ENCODE measurements around the gene UNC119B. TPM values are rescaled to one million over a fixed set of nuclear protein-coding genes. Genes with fewer than 3 reads are reported as not detected.

UNC119B gene
- total and polyA plus RNA-seq, 3 experiments from 2014 or later: 8.8 to 30.5 (median 29.8) TPM

DNA sequence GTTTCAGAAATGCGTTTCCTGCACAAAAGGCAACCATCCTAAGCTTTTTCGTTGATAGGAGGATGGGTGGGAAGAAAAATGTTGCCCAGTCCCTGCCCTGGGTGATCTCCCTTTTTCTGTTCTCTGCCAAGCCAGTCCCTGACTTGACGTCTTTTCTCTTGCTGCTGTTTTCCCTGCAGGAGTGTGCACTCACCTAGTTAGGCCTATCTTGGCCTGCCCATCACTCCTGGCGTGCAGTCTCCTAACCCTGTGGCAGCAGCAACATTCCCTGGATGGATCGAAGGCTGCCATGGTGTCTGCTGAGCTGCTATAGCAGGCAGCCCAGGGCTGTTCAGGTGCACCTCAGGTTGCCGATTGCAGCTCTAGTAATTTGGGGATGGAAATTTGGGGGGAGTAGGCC, 1.2 kb downstream of the UNC119B start:
- H3K4me3 Mint-ChIP-seq: peak overlapping the region; percentile 82 to 97 (median 92)
- CTCF ChIA-PET: interaction anchor here (1.2 to 4.3 kb wide), 5 partner anchors 13 to 130 kb away, joined by 4 to 26 read pairs (median 4); partner anchors contain the start of gene POP5
- H3K36me3 ChIP-seq (ENCODE audit: insufficient read depth, low read length): no peaks in the 10 kb centered on the region
- H3K27me3 ChIP-seq (ENCODE audit: insufficient read depth, low read length, poor library complexity, severe bottlenecking): no peaks in the 10 kb centered on the region
- H3K4me1 Mint-ChIP-seq: peaks cover 37 to 51% (median 37%) of the 10 kb centered on the region in 3 donors
- no peaks in the 10 kb centered on the region for H3K27me3 Mint-ChIP-seq
- H3K9me3 ChIP-seq (ENCODE audit: low read length): no peaks in the 10 kb centered on the region
- no peak for DNase-seq
- peak overlapping the region; percentile 66 to 95 (median 92) for H3K27ac Mint-ChIP-seq
- no peaks in the 10 kb centered on the region for H3K9me3 Mint-ChIP-seq
- peaks cover 25% of the 10 kb centered on the region for H3K4me1 ChIP-seq (ENCODE audit: insufficient read depth, low read length)
- no peak overlapping the region for H3K27ac ChIP-seq (ENCODE audit: low read depth, low read length)
- POLR2A ChIA-PET: interaction anchor here (1.0 kb wide), 1 partner anchor 130 kb away, joined by 4 read pairs; the partner anchor contains the start of gene POP5
- peak overlapping the region; percentile 71 for H3K4me3 ChIP-seq (ENCODE audit: low read length)
- peaks cover 6 to 31% (median 10%) of the 10 kb centered on the region in 3 donors for H3K36me3 Mint-ChIP-seq

DNA sequence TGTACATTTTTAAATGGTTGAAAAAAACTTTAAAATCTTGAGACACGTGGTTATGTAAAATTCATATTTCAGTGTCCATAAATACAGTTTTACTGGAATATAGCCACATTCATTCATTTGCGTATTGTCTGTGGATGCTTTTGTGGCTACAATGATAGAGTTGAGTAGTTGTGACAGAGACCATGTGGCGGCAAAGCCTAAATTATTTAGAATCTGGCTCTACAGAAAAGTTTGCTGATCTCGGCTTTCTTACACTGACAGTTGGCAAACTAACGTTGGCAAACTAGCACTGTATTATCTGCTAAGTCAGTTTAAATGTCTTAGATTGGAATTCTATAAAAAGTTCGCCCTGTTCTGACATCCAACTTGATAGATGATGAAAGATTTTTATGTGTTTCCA, 2.4 kb downstream of the UNC119B start:
- Mint-ChIP-seq H3K27me3 (no peaks in the 10 kb centered on the region), H3K9me3 (no peaks in the 10 kb centered on the region), H3K27ac (peak overlapping the region in 5 of 8 donors; percentile 8 to 93 (median 92)), H3K36me3 (peaks cover 9 to 42% (median 15%) of the 10 kb centered on the region in 3 donors), H3K4me3 (peak overlapping the region in 4 of 7 donors; percentile 92 to 97 (median 92)), H3K4me1 (peaks cover 37 to 51% (median 39%) of the 10 kb centered on the region in 3 donors)
- POLR2A ChIA-PET: no interaction called here
- no peaks in the 10 kb centered on the region for H3K9me3 ChIP-seq (ENCODE audit: low read length)
- DNase-seq: no peak
- peaks cover 25% of the 10 kb centered on the region for H3K4me1 ChIP-seq (ENCODE audit: insufficient read depth, low read length)
- no peaks in the 10 kb centered on the region for H3K27me3 ChIP-seq (ENCODE audit: insufficient read depth, low read length, poor library complexity, severe bottlenecking)
- CTCF ChIA-PET: interaction anchor here (4.3 kb wide), 1 partner anchor 64 kb away, joined by 26 read pairs; no protein-coding TSS in a partner anchor
- H3K4me3 ChIP-seq (ENCODE audit: low read length): no peak overlapping the region
- H3K36me3 ChIP-seq (ENCODE audit: insufficient read depth, low read length): no peaks in the 10 kb centered on the region
- no peak overlapping the region for H3K27ac ChIP-seq (ENCODE audit: low read depth, low read length)

DNA sequence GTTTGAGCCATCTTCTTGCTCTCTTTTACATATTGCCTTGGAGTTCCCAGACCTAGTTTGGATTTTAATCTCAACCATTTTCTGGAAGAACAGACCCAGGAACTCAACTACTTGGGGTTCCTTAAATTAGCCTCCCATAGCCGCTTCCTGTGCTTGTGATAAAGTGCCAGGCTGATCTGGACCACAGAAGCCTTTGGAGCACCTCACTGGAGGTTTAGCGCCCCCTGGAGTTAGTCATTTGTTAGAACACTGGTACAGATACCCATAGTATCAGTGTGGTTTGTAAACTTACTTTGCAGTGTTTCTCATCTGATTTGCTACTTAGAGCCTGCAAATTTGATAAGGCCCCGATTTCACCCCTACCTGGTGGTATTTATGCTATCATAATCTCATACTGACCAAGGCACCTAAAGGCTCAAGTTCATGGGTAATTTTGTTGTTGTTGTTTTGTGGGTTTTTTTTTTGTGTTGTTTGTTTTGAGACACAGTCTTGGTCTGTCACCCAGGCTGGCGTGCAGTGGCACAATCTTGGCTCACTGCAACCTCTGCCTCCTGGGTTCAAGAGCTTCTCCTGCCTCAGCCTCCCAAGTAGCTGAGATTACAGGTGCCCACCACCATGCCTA, 3.7 kb downstream of the UNC119B start:
- H3K27me3 Mint-ChIP-seq: no peaks in the 10 kb centered on the region
- peaks cover 9 to 54% (median 18%) of the 10 kb centered on the region in 3 donors for H3K36me3 Mint-ChIP-seq
- H3K27me3 ChIP-seq (ENCODE audit: insufficient read depth, low read length, poor library complexity, severe bottlenecking): no peaks in the 10 kb centered on the region
- no peaks in the 10 kb centered on the region for H3K9me3 ChIP-seq (ENCODE audit: low read length)
- no peak overlapping the region for H3K4me3 ChIP-seq (ENCODE audit: low read length)
- peaks cover 7% of the 10 kb centered on the region for H3K36me3 ChIP-seq (ENCODE audit: insufficient read depth, low read length)
- H3K4me1 ChIP-seq (ENCODE audit: insufficient read depth, low read length): peaks cover 25% of the 10 kb centered on the region
- H3K4me1 Mint-ChIP-seq: peaks cover 34 to 48% (median 37%) of the 10 kb centered on the region in 3 donors
- ChIA-PET POLR2A (interaction anchor here (0.7 kb wide), 1 partner anchor 178 kb away, joined by 3 read pairs; no protein-coding TSS in a partner anchor), CTCF (interaction anchor here (0.9 to 2.0 kb wide), 4 partner anchors 15 to 70 kb away, joined by 3 to 10 read pairs (median 5); no protein-coding TSS in a partner anchor)
- peak overlapping the region; percentile 7 to 94 (median 80) for H3K27ac Mint-ChIP-seq
- H3K4me3 Mint-ChIP-seq: peak overlapping the region in 4 of 7 donors; percentile 49 to 83 (median 50)
- peak; percentile 64 to 80 (median 72) for DNase-seq
- H3K27ac ChIP-seq (ENCODE audit: low read depth, low read length): no peak overlapping the region
- H3K9me3 Mint-ChIP-seq: no peaks in the 10 kb centered on the region

DNA sequence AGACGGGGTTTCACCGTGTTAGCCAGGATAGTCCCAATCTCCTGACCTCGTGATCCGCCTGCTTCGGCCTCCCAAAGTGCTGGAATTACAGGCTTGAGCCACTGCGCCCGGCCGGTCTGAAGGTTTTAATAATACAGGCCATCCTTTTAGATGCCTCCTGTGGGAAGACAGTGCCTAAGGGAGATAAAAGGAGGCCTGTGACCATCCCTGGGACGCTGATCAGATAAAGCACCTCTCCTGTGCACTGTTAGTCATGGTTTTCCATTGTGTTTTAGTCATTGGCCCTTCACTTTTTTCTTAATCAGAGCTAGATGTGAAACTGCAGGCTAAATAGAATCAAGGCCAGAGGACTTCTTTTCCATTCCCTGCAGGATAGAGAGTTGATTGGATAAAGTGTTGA, 7.8 kb downstream of the UNC119B start:
- ChIA-PET POLR2A (no interaction called here), CTCF (no interaction called here)
- H3K4me3 ChIP-seq (ENCODE audit: low read length): no peak overlapping the region
- peak overlapping the region in 3 of 8 donors; percentile 9 to 72 (median 30) for H3K27ac Mint-ChIP-seq
- no peak overlapping the region for H3K4me3 Mint-ChIP-seq
- H3K4me1 ChIP-seq (ENCODE audit: insufficient read depth, low read length): peaks cover 6% of the 10 kb centered on the region
- H3K4me1 Mint-ChIP-seq: peaks cover 10 to 17% (median 10%) of the 10 kb centered on the region in 3 donors
- no peaks in the 10 kb centered on the region for H3K27me3 ChIP-seq (ENCODE audit: insufficient read depth, low read length, poor library complexity, severe bottlenecking)
- no peaks in the 10 kb centered on the region for H3K9me3 ChIP-seq (ENCODE audit: low read length)
- H3K36me3 Mint-ChIP-seq: peaks cover 23 to 88% (median 35%) of the 10 kb centered on the region in 3 donors
- H3K36me3 ChIP-seq (ENCODE audit: insufficient read depth, low read length): peaks cover 25% of the 10 kb centered on the region
- no peaks in the 10 kb centered on the region for H3K9me3 Mint-ChIP-seq
- H3K27ac ChIP-seq (ENCODE audit: low read depth, low read length): no peak overlapping the region
- no peaks in the 10 kb centered on the region for H3K27me3 Mint-ChIP-seq
- no peak for DNase-seq

DNA sequence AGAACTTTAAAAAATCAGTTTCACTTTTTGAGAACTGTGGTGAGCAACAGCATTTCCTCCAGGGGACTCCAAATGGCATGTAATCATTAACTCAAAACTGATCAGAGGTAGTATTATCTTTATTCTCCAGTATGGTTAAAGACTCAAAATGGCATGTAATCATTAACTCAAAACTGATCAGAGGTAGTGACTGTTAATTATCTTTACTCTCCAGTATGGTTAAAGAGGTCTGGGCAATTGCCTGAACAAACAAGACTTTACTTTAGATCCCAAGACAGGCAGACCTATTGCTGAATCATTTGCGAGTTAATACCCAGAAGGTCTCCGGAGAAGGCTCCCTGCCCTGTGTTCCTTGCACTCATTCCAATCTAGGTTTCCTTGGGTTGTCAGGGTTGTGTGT, 8.8 kb downstream of the UNC119B start:
- Mint-ChIP-seq H3K27ac (peak overlapping the region in 2 of 8 donors; percentile 27 to 32), H3K4me3 (no peak overlapping the region), H3K27me3 (no peaks in the 10 kb centered on the region), H3K4me1 (peaks cover 1 to 7% (median 3%) of the 10 kb centered on the region in 3 donors), H3K36me3 (peaks cover 19 to 85% (median 33%) of the 10 kb centered on the region in 3 donors), H3K9me3 (no peaks in the 10 kb centered on the region)
- no peak overlapping the region for H3K27ac ChIP-seq (ENCODE audit: low read depth, low read length)
- CTCF ChIA-PET: no interaction called here
- peaks cover 25% of the 10 kb centered on the region for H3K36me3 ChIP-seq (ENCODE audit: insufficient read depth, low read length)
- H3K9me3 ChIP-seq (ENCODE audit: low read length): no peaks in the 10 kb centered on the region
- DNase-seq: no peak
- H3K4me3 ChIP-seq (ENCODE audit: low read length): no peak overlapping the region
- no peaks in the 10 kb centered on the region for H3K4me1 ChIP-seq (ENCODE audit: insufficient read depth, low read length)
- H3K27me3 ChIP-seq (ENCODE audit: insufficient read depth, low read length, poor library complexity, severe bottlenecking): no peaks in the 10 kb centered on the region
- POLR2A ChIA-PET: no interaction called here

DNA sequence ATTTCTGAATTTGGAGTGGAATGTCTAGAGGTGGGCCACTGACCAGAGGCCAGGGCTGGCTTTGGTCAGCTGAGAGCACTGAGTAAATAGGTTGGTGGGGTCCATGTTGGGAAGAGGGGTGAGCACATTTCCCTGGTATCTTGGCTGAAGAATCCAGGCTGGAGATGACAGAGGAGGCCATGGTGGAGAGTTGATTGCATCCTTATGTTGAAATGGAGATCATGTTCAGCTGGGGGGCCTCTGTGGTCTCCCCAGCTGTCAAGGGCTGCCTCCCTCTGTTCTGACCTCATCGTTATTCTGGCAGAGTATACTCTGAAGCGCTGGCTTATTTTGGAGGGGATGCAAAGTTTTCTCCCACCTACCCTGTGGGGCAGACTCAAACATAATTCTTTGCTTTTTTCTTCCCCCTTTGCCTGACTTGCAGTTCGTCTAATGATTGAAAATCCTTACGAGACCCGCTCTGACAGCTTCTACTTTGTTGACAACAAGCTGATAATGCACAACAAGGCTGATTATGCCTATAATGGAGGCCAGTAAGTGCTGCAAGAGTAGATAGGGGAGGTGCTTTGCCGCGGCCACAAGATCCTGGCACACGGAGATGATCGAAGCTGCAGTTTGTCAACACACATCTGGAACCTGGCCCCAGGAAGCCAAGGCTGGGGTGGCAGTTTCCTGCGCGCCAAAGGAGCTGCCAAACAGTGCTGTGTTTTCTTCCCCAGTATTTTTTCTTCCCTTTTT, 9.4 kb downstream of the UNC119B start:
- ChIA-PET CTCF (interaction anchor here (2.0 kb wide), 1 partner anchor 70 kb away, joined by 6 read pairs; no protein-coding TSS in a partner anchor), POLR2A (no interaction called here)
- Histone ChIP-seq H3K27ac (ENCODE audit: low read depth, low read length) (no peak overlapping the region), H3K4me1 (ENCODE audit: insufficient read depth, low read length) (no peaks in the 10 kb centered on the region), H3K4me3 (ENCODE audit: low read length) (no peak overlapping the region), H3K36me3 (ENCODE audit: insufficient read depth, low read length) (peaks cover 25% of the 10 kb centered on the region), H3K9me3 (ENCODE audit: low read length) (no peaks in the 10 kb centered on the region), H3K27me3 (ENCODE audit: insufficient read depth, low read length, poor library complexity, severe bottlenecking) (no peaks in the 10 kb centered on the region)
- Mint-ChIP-seq H3K4me3 (no peak overlapping the region), H3K4me1 (peaks cover 2 to 5% (median 5%) of the 10 kb centered on the region in 3 donors), H3K27ac (peak overlapping the region in 1 of 8 donors; percentile 27), H3K27me3 (no peaks in the 10 kb centered on the region), H3K36me3 (peaks cover 19 to 82% (median 33%) of the 10 kb centered on the region in 3 donors), H3K9me3 (no peaks in the 10 kb centered on the region)
- no peak for DNase-seq

DNA sequence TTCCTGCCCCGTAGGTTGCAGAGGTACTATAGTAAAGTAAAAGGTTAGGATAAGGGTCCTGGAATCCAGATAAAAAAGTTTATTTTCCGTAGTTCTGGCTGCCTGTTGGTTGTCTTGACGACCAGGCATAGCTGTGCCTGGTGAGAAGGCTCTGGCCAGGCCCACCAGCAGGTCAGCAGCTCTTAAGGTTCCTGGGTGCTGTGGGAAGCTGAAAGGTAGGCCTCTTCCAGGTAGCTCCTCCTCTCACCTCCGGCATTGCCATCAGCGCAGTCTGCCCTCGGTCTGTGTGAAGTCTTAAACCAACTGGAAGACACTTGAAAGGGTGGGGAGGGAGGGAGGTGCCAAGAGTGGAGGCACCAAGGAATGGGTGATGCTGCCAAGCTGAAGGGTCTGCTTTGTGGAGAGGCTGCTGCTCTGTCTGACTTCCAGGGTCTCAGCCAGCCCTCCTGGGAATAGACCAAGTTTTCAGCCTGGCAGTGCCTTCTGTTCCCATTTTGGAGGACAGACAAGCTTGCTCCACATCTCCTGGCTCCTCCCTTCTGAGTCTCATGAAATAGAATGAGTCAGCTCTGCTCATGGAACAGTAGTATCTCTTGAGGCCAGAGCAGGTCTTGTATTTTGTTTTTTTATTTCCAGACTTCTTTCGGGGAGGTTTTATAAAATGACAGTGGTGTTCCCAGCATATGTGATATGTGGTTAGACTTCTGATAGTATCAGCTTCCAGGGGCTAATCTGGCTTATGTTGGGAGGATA, 10.2 kb downstream of the UNC119B start:
- peaks cover 25% of the 10 kb centered on the region for H3K36me3 ChIP-seq (ENCODE audit: insufficient read depth, low read length)
- H3K36me3 Mint-ChIP-seq: peaks cover 19 to 77% (median 31%) of the 10 kb centered on the region in 3 donors

More for the DNA sequence above, 10.2 kb downstream of the UNC119B start:
- DNase-seq: no peak
- no peaks in the 10 kb centered on the region for H3K9me3 ChIP-seq (ENCODE audit: low read length)
- no peak overlapping the region for H3K27ac ChIP-seq (ENCODE audit: low read depth, low read length)
- H3K4me3 Mint-ChIP-seq: peak overlapping the region in 1 of 7 donors; percentile 23
- ChIA-PET CTCF (interaction anchor here (2.0 kb wide), 1 partner anchor 71 kb away, joined by 6 read pairs; no protein-coding TSS in a partner anchor), POLR2A (no interaction called here)
- H3K27me3 Mint-ChIP-seq: no peaks in the 10 kb centered on the region
- no peak overlapping the region for H3K4me3 ChIP-seq (ENCODE audit: low read length)
- H3K4me1 Mint-ChIP-seq: peaks cover 9 to 13% (median 12%) of the 10 kb centered on the region in 3 donors
- H3K9me3 Mint-ChIP-seq: no peaks in the 10 kb centered on the region
- H3K4me1 ChIP-seq (ENCODE audit: insufficient read depth, low read length): peaks cover 6% of the 10 kb centered on the region
- H3K27ac Mint-ChIP-seq: no peak overlapping the region
- H3K27me3 ChIP-seq (ENCODE audit: insufficient read depth, low read length, poor library complexity, severe bottlenecking): no peaks in the 10 kb centered on the region

Measured in CD8-positive, alpha-beta memory T cell (primary cell).